Lung microvascular endothelial cell (primary cell): ENCODE data around the gene SLC44A4. TPM values are rescaled to one million over a fixed set of nuclear protein-coding genes. Genes with fewer than 3 reads are reported as not detected.
"Not testable (repeated sequence)": the region's sequence is repeated elsewhere in the genome, so short reads cannot be mapped to it uniquely, and the experiment has no call there.

Experiments used
- DNase-seq, 2 donors: peaks; one replicate each; pipeline versions ENCODE4 v3.0.0 to v3.0.0-alpha.2; 2010; ENCODE audit warnings: low read depth in 2 of 2
- total RNA-seq: library from RNA; depleted of rRNA; stranded (reverse); fragments of >200 nt; gene quantifications from 2 replicates; pipeline ENCODE4 v1.2.1, GENCODE V29; 2014

The SLC44A4 gene
- total RNA-seq, 1 donor from 2014 or later = not detected

- no peak for DNase-seq
Observed at GRCh38 chr6:31880616-31881015, 1.8 kb upstream of the SLC44A4 start.

- no peak for DNase-seq
Observed at GRCh38 chr6:31879901-31880300, 1.1 kb upstream of the SLC44A4 start.

- DNase-seq = no peak
Observed at GRCh38 chr6:31879143-31879542, 346 bp upstream of the SLC44A4 start.

- no peak for DNase-seq
Observed at GRCh38 chr6:31878222-31878621, 575 bp downstream of the SLC44A4 start.

- no peak for DNase-seq
Observed at GRCh38 chr6:31877651-31878161, 1.1 kb downstream of the SLC44A4 start.

GRCh38 chr6:31877125-31877650 lies 1.6 kb downstream of the SLC44A4 start:
- DNase-seq = no peak

GRCh38 chr6:31876357-31876756 lies 2.4 kb downstream of the SLC44A4 start:
- no peak for DNase-seq

GRCh38 chr6:31875877-31876276 lies 2.9 kb downstream of the SLC44A4 start:
- no peak for DNase-seq

- DNase-seq = no peak
Observed at GRCh38 chr6:31874836-31875572, 3.8 kb downstream of the SLC44A4 start.

- no peak for DNase-seq
Observed at GRCh38 chr6:31874084-31874670, 4.6 kb downstream of the SLC44A4 start.

- DNase-seq = no peak
Observed at GRCh38 chr6:31871046-31871659, 7.6 kb downstream of the SLC44A4 start.

- DNase-seq = no peak
Observed at GRCh38 chr6:31870385-31870921, 8.3 kb downstream of the SLC44A4 start.

- DNase-seq = no peak
Observed at GRCh38 chr6:31869343-31869742, 9.5 kb downstream of the SLC44A4 start.

- not testable (repeated sequence) for DNase-seq
Observed at GRCh38 chr6:31868658-31868971, 10.2 kb downstream of the SLC44A4 start.

GRCh38 chr6:31865205-31866118 lies 13.3 kb downstream of the SLC44A4 start:
- no peak for DNase-seq

- DNase-seq = no peak
Observed at GRCh38 chr6:31864818-31865204, 14.0 kb downstream of the SLC44A4 start.

GRCh38 chr6:31864123-31864562 lies 14.7 kb downstream of the SLC44A4 start:
- DNase-seq = not testable (repeated sequence)

GRCh38 chr6:31862344-31863235 lies 16.2 kb downstream of the SLC44A4 start, which contains the start of gene NEU1:
Gene NEU1 (minus strand): TSS chr6:31862821. CDS start chr6:31862776, 45 bp downstream.
- DNase-seq = peak; percentile 99 to 100

- DNase-seq = no peak
Observed at GRCh38 chr6:31861919-31862343, 16.9 kb downstream of the SLC44A4 start.

- DNase-seq = no peak
Observed at GRCh38 chr6:31861150-31861549, 17.6 kb downstream of the SLC44A4 start.
